ENCODE data around the gene BLCAP. TPM values are rescaled to one million over a fixed set of nuclear protein-coding genes. Genes with fewer than 3 reads are reported as not detected.

The BLCAP gene
- total and polyA plus RNA-seq, 2 experiments from 2014 or later, result 62.2 to 64.8 TPM

DNA sequence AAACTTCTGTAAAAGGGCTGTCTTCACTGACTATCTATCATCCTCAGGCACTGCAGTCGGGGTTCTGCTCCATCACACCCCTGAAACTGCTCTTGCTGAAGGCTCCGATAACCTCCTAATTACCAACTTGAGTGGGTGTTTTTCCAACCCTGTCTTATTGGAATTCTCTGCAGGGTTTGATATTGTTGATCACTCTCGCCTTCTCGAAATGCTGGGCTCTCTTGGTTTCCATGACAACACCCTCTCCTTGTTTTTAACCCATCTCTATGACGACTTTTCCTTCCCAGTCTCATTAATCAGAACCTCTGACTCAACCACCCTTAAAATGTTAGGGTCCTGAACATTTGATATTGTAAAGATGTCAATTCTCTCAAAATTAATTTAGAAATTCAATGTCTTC is 46.1 kb downstream of the BLCAP start (continued):
- TF ChIP-seq STAT1 (IDR thresholded peaks at IDR 0.05; ENCODE audit: unreplicated experiment) (no peak), JUNB (IDR thresholded peaks at IDR 0.05; ENCODE audit: unreplicated experiment) (no peak), ZNF114 (CRISPR knock-in tag; IDR thresholded peaks at IDR 0.05) (no peak), NANOG (IDR thresholded peaks at IDR 0.05; ENCODE audit: borderline replicate concordance) (no peak), CREB1 (CRISPR knock-in tag; IDR thresholded peaks at IDR 0.05; ENCODE audit: low read depth) (no peak), REST (IDR thresholded peaks at IDR 0.05; ENCODE audit: unreplicated experiment) (no peak), CTCF (conservative IDR thresholded peaks at IDR 0.05; ENCODE audit: low read depth in 2 of 2) (no peak), ZNF331 (CRISPR knock-in tag; IDR thresholded peaks at IDR 0.05; ENCODE audit: low read depth) (no peak), POLR2AphosphoS5 (IDR thresholded peaks at IDR 0.05; ENCODE audit: low read depth) (no peak), EZH2 (IDR thresholded peaks at IDR 0.05; ENCODE audit: low read depth, unreplicated experiment) (no peak), EZH2phosphoT487 (IDR thresholded peaks at IDR 0.05; ENCODE audit: unreplicated experiment) (no peak)
- TF ChIP-seq, protein P1, sequence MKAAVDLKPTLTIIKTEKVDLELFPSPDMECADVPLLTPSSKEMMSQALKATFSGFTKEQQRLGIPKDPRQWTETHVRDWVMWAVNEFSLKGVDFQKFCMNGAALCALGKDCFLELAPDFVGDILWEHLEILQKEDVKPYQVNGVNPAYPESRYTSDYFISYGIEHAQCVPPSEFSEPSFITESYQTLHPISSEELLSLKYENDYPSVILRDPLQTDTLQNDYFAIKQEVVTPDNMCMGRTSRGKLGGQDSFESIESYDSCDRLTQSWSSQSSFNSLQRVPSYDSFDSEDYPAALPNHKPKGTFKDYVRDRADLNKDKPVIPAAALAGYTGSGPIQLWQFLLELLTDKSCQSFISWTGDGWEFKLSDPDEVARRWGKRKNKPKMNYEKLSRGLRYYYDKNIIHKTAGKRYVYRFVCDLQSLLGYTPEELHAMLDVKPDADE (IDR thresholded peaks at IDR 0.05), result no peak

DNA sequence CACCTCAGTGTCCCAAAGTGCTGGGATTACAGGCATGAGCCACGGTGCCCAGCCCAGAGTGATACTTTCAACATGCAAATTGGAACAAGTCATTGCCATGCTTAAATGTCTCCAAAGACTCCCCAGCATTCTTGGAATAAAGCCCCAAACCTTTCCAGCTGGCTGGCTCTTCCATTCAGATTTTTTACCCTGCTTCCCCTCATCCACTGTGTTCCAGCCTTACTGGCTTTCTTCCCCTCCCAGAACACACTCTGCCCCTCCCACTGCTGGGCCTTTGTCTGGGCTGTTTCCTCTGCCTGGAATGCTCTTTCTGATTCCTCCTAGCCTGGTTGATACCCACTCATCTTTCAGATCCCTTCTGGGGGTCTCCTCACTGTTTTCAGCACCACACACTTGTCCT is 46.8 kb downstream of the BLCAP start:
- ATAC-seq, result peak; percentile 25; the same call in 1 of the 3 replicates
- H3K27ac Mint-ChIP-seq, result no peak overlapping the region
- TF ChIP-seq POLR2AphosphoS5 (IDR thresholded peaks at IDR 0.05; ENCODE audit: low read depth), result no peak
- TF ChIP-seq REST (IDR thresholded peaks at IDR 0.05; ENCODE audit: unreplicated experiment), result no peak
- TF ChIP-seq STAT1 (IDR thresholded peaks at IDR 0.05; ENCODE audit: unreplicated experiment), result no peak
- TF ChIP-seq ZNF331 (CRISPR knock-in tag; IDR thresholded peaks at IDR 0.05; ENCODE audit: low read depth), result no peak
- TF ChIP-seq JUNB (IDR thresholded peaks at IDR 0.05; ENCODE audit: unreplicated experiment), result no peak
- TF ChIP-seq, protein P1 (IDR thresholded peaks at IDR 0.05), result no peak

More for the DNA sequence above, 46.8 kb downstream of the BLCAP start:
- Mint-ChIP-seq H3K36me3 (ENCODE audit: low read depth) (peaks cover 8% of the 10 kb centered on the region), H3K4me1 (peaks cover 6% of the 10 kb centered on the region), H3K4me3 (no peak overlapping the region), H3K27me3 (ENCODE audit: insufficient read depth, low read depth, poor library complexity) (peaks cover 2% of the 10 kb centered on the region), H3K9me3 (peaks cover 19% of the 10 kb centered on the region)
- no peaks in the 10 kb centered on the region for H3K79me2 ChIP-seq (replicated peaks; ENCODE audit: insufficient read depth)
- no peaks in the 10 kb centered on the region for H3K27me3 ChIP-seq (ENCODE audit: insufficient read depth)
- H4K20me1 ChIP-seq (replicated peaks; ENCODE audit: insufficient read depth), result no peaks in the 10 kb centered on the region
- DNase-seq (ENCODE audit: low spot score), result no peak
- no peaks in the 10 kb centered on the region for H3K4me1 ChIP-seq (ENCODE audit: insufficient read depth)
- no peak overlapping the region for H3K4me3 ChIP-seq
- H3K27ac ChIP-seq (ENCODE audit: low read depth), result no peak overlapping the region
- no peaks in the 10 kb centered on the region for H3F3A ChIP-seq (replicated peaks; ENCODE audit: low read depth)
- H3K9me2 ChIP-seq (ENCODE audit: insufficient read depth), result peaks cover 11% of the 10 kb centered on the region; the same call in 1 of the 2 replicates
- H2AFZ ChIP-seq, result no peak overlapping the region
- H3K36me3 ChIP-seq (ENCODE audit: insufficient read depth), result no peaks in the 10 kb centered on the region
- H3K4me2 ChIP-seq, result no peak overlapping the region

All from GM23338 (cell line).